ENCODE measurements around the gene ANKRD11.
"Not testable (repeated sequence)": the region's sequence is repeated elsewhere in the genome, so short reads cannot be mapped to it uniquely, and the experiment has no call there.

Gene ANKRD11

GRCh38 chr16:89343501-89344457, 146.6 kb downstream of the ANKRD11 start:
- peak; percentile 77 for FAIRE-seq

- no peak for FAIRE-seq
Observed at GRCh38 chr16:89341697-89342694, 148.4 kb downstream of the ANKRD11 start.

- FAIRE-seq = no peak
Observed at GRCh38 chr16:89341279-89341678, 149.1 kb downstream of the ANKRD11 start.

- no peak for FAIRE-seq
Observed at GRCh38 chr16:89338863-89339262, 151.5 kb downstream of the ANKRD11 start.

GRCh38 chr16:89337965-89338364, 152.4 kb downstream of the ANKRD11 start:
- FAIRE-seq = no peak

GRCh38 chr16:89335803-89336485, 154.4 kb downstream of the ANKRD11 start:
- FAIRE-seq = no peak

GRCh38 chr16:89334988-89335802, 155.2 kb downstream of the ANKRD11 start:
- FAIRE-seq = no peak

GRCh38 chr16:89334461-89334860, 155.9 kb downstream of the ANKRD11 start:
- no peak for FAIRE-seq

GRCh38 chr16:89334050-89334449, 156.3 kb downstream of the ANKRD11 start:
- no peak for FAIRE-seq

GRCh38 chr16:89333401-89334001, 156.9 kb downstream of the ANKRD11 start:
- FAIRE-seq = not testable (repeated sequence)

- no peak for FAIRE-seq
Observed at GRCh38 chr16:89332902-89333245, 157.5 kb downstream of the ANKRD11 start.

GRCh38 chr16:89332243-89332901, 158.0 kb downstream of the ANKRD11 start:
- no peak for FAIRE-seq

GRCh38 chr16:89331371-89332109, 158.8 kb downstream of the ANKRD11 start:
- FAIRE-seq = no peak

- no peak for FAIRE-seq
Observed at GRCh38 chr16:89330177-89330856, 160.0 kb downstream of the ANKRD11 start.

- not testable (repeated sequence) for FAIRE-seq
Observed at GRCh38 chr16:89329830-89330176, 160.6 kb downstream of the ANKRD11 start.

GRCh38 chr16:89328412-89329400, 161.7 kb downstream of the ANKRD11 start:
- FAIRE-seq = not testable (repeated sequence)

- no peak for FAIRE-seq
Observed at GRCh38 chr16:89326721-89327120, 163.6 kb downstream of the ANKRD11 start.

GRCh38 chr16:89325861-89326471, 164.4 kb downstream of the ANKRD11 start:
- peak; percentile 87 for FAIRE-seq
